ENCODE data around the gene RALGAPA2. TPM values are rescaled to one million over a fixed set of nuclear protein-coding genes. Genes with fewer than 3 reads are reported as not detected.
A peak's percentile ranks its signal among the peaks of the same experiment; 100 is the strongest.

The RALGAPA2 gene
- total RNA-seq, 4 donors from 2014 or later = 18.4 to 27.4 (median 25.2) TPM

GRCh38 chr20:20573797-20574196 is 138.6 kb downstream of the RALGAPA2 start:
- ATAC-seq = no peak
- WGBS, 2 donors (ENCODE audit: low coverage in 1 of 2) = 44 to 61% methylated on average over 2 of the region's 2 CpGs
- Histone ChIP-seq H3K27me3 (no peaks in the 10 kb centered on the region), H3K4me1 (no peaks in the 10 kb centered on the region), H3K27ac (no peak overlapping the region), H3K9me3 (no peaks in the 10 kb centered on the region), H3K4me3 (no peak overlapping the region), H3K36me3 (peaks cover 0 to 64% of the 10 kb centered on the region in 2 donors)
- TF ChIP-seq EP300 (IDR thresholded peaks at IDR 0.05) (no peak), POLR2AphosphoS5 (IDR thresholded peaks at IDR 0.05) (no peak), CTCF (IDR thresholded peaks at IDR 0.05) (no peak), POLR2A (IDR thresholded peaks at IDR 0.05) (no peak)

GRCh38 chr20:20571068-20571780 is 141.2 kb downstream of the RALGAPA2 start:
- Histone ChIP-seq H3K27ac (no peak overlapping the region), H3K9me3 (no peaks in the 10 kb centered on the region), H3K4me1 (no peaks in the 10 kb centered on the region), H3K4me3 (no peak overlapping the region), H3K27me3 (no peaks in the 10 kb centered on the region), H3K36me3 (peaks cover 0 to 51% of the 10 kb centered on the region in 2 donors)
- WGBS, 2 donors (ENCODE audit: low coverage in 1 of 2) = 92 to 98% methylated on average over 4 to 6 of the region's 6 CpGs
- no peak for ATAC-seq
- no peak for TF ChIP-seq POLR2AphosphoS5 (IDR thresholded peaks at IDR 0.05)
- no peak for TF ChIP-seq EP300 (IDR thresholded peaks at IDR 0.05)
- TF ChIP-seq POLR2A (IDR thresholded peaks at IDR 0.05) = no peak
- no peak for TF ChIP-seq CTCF (IDR thresholded peaks at IDR 0.05)

GRCh38 chr20:20568604-20569205 is 143.7 kb downstream of the RALGAPA2 start:
- no peak for ATAC-seq
- TF ChIP-seq POLR2AphosphoS5 (IDR thresholded peaks at IDR 0.05) = no peak
- peak; percentile 29 to 62 (median 53) for TF ChIP-seq CTCF (IDR thresholded peaks at IDR 0.05)
- WGBS, 2 donors (ENCODE audit: low coverage in 1 of 2) = 16 to 28% methylated on average over 3 of the region's 3 CpGs

GRCh38 chr20:20567712-20568111 is 144.7 kb downstream of the RALGAPA2 start:
- H3K27me3 ChIP-seq = no peaks in the 10 kb centered on the region
- peaks cover 0 to 32% of the 10 kb centered on the region in 2 donors for H3K36me3 ChIP-seq
- H3K9me3 ChIP-seq = no peaks in the 10 kb centered on the region
- H3K4me1 ChIP-seq = no peaks in the 10 kb centered on the region
- H3K27ac ChIP-seq = no peak overlapping the region
- H3K4me3 ChIP-seq = no peak overlapping the region
- WGBS, 2 donors (ENCODE audit: low coverage in 1 of 2) = 92 to 100% methylated on average over 1 to 3 of the region's 4 CpGs
- no peak for TF ChIP-seq CTCF (IDR thresholded peaks at IDR 0.05)
- TF ChIP-seq POLR2A (IDR thresholded peaks at IDR 0.05) = no peak
- TF ChIP-seq POLR2AphosphoS5 (IDR thresholded peaks at IDR 0.05) = no peak
- no peak for TF ChIP-seq EP300 (IDR thresholded peaks at IDR 0.05)
- no peak for ATAC-seq

More at GRCh38 chr20:20568604-20569205, 143.7 kb downstream of the RALGAPA2 start:
- Histone ChIP-seq H3K9me3 (no peaks in the 10 kb centered on the region), H3K27ac (no peak overlapping the region), H3K36me3 (peaks cover 0 to 41% of the 10 kb centered on the region in 2 donors), H3K27me3 (no peaks in the 10 kb centered on the region), H3K4me1 (no peaks in the 10 kb centered on the region), H3K4me3 (no peak overlapping the region)

GRCh38 chr20:20566516-20566915 is 145.9 kb downstream of the RALGAPA2 start:
- H3K4me1 ChIP-seq = no peaks in the 10 kb centered on the region
- peaks cover 0 to 26% of the 10 kb centered on the region in 2 donors for H3K36me3 ChIP-seq
- WGBS, 2 donors (ENCODE audit: low coverage in 1 of 2) = 100% methylated on average over 1 of the region's 1 CpG
- TF ChIP-seq CTCF (IDR thresholded peaks at IDR 0.05) (no peak), POLR2A (IDR thresholded peaks at IDR 0.05) (no peak), POLR2AphosphoS5 (IDR thresholded peaks at IDR 0.05) (no peak), EP300 (IDR thresholded peaks at IDR 0.05) (no peak)
- H3K9me3 ChIP-seq = no peaks in the 10 kb centered on the region
- H3K4me3 ChIP-seq = no peak overlapping the region
- H3K27me3 ChIP-seq = no peaks in the 10 kb centered on the region
- no peak for ATAC-seq
- H3K27ac ChIP-seq = no peak overlapping the region
